Duodenal mucosa (tissue), 2 donors: ENCODE data around the gene PICK1.

ENCODE experiments used
- H3K27ac ChIP-seq: one replicate; pipeline ENCODE4 v1.7.0; 2013; ENCODE audit warnings: low read depth, low read length
- H3K27me3 ChIP-seq, 2 donors: one replicate each; pipeline ENCODE4 v1.7.0; 2013; ENCODE audit warnings: low read length in 2 of 2, control low read depth in 1 of 2; ENCODE audit not compliant: insufficient read depth in 2 of 2, control insufficient read depth in 1 of 2
- H3K36me3 ChIP-seq, 2 donors: one replicate each; pipeline ENCODE4 v1.7.0; 2013; ENCODE audit warnings: low read length in 2 of 2, control low read depth in 1 of 2; ENCODE audit not compliant: insufficient read depth in 2 of 2, control insufficient read depth in 1 of 2
- H3K4me1 ChIP-seq, 2 donors: one replicate each; pipeline ENCODE4 v1.7.0; 2013; ENCODE audit warnings: low read length in 2 of 2, control low read depth in 1 of 2; ENCODE audit not compliant: insufficient read depth in 2 of 2, control insufficient read depth in 1 of 2
- H3K4me3 ChIP-seq, 2 donors: one replicate each; pipeline ENCODE4 v1.7.0; 2013; ENCODE audit warnings: low read length in 2 of 2, low read depth in 1 of 2
- H3K9ac ChIP-seq, 2 donors: one replicate each; pipeline ENCODE4 v1.7.0; 2013; ENCODE audit warnings: low read length in 2 of 2, low read depth in 1 of 2
- H3K9me3 ChIP-seq, 2 donors: one replicate each; pipeline ENCODE4 v1.7.0; 2013; ENCODE audit warnings: low read length in 2 of 2, control low read depth in 1 of 2; ENCODE audit not compliant: control insufficient read depth in 1 of 2

Gene PICK1

DNA sequence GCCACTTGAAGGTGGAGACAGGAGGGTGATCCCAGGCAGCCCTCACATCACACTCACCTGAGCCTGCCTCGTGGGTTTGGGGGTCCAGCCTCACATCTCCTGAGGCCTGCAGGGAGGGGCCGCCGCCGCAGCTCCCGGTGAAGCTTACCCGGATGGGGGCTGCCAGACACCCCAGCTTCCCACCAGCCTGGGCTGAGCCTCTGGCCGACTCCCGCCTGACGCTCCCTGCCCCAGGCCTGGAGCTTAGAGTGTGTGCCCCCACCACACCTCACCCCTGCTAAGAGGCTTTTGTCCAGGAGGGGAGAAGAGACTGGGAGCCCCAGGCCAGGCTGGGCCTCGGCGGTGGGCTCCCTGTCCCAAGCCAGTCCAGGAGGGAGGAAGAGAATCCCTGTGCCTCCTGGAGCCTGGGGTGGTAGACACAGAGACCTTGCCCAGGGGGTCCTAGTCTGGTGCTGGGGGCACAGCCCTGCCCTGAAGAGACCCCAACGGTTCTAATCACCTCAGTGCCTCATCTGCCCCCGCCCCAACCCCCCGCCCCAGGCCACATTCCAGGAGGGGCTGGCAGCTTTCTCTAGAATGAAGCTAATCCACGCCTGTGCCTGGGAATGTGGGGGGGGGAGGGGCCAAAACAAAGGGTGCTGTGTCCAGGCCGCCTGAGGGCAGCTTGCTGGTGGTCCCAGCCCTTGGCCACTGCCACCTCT lies 26.9 kb downstream of the PICK1 start, which contains the start of gene SLC16A8:
Gene SLC16A8, minus strand, starts transcription at position 254 of the 701 bp plus-strand sequence. CDS start 1,311 bp downstream, outside the sequence.
- Histone ChIP-seq H3K27me3 (peaks cover 16 to 22% of the 10 kb centered on the region in 2 donors), H3K4me3 (no peak within 1 kb of the TSS), H3K36me3 (peaks cover 9 to 36% of the 10 kb centered on the region in 2 donors), H3K4me1 (peaks cover 8 to 15% of the 10 kb centered on the region in 2 donors), H3K27ac (no peak within 1 kb of the TSS), H3K9ac (no peak within 1 kb of the TSS), H3K9me3 (no peaks in the 10 kb centered on the region)

DNA sequence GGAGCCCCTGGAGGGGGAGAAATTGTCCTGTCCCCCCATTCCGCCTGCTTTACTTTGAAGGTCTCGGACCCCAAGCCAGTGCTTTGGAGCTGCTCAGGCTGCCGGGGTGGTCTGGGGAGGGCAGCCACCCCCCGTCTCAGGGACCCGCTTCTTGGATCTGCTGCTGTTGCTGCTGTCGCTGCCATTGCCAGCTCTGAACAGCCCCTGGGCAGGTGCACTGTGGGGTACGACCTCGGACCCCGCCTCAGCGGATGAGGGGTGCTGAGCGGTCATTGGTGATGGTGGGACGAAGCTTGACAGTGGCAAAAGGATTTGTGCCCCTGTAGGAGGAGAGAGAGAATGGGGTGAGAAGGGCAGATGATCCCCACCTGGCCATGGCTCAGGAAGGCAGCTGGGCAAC lies 27.9 kb downstream of the PICK1 start:
- Histone ChIP-seq H3K4me3 (no peak overlapping the region), H3K9ac (no peak overlapping the region), H3K27me3 (peaks cover 16 to 22% of the 10 kb centered on the region in 2 donors), H3K27ac (no peak overlapping the region), H3K4me1 (peaks cover 8 to 15% of the 10 kb centered on the region in 2 donors), H3K36me3 (peaks cover 9 to 36% of the 10 kb centered on the region in 2 donors), H3K9me3 (no peaks in the 10 kb centered on the region)

DNA sequence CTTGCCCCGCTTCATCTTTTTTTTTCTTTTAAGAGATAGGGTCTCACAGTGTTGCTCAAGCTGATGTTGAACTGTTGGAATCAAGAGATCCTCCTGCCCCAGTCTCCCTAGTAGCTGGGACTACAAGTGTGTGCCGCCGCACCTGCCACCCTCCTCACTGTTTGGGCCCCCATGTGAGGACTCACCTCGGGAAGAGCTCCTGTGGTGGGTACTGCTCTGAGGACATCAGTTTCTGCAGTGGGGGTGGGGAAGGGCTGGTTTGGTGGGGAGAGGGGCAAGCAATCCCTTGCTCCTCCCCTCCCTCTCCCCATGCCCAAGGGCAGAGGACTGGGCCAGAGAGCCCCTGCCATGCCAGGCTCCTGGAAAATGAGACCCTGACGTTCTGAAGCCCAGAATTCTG lies 28.3 kb downstream of the PICK1 start:
- peaks cover 8 to 15% of the 10 kb centered on the region in 2 donors for H3K4me1 ChIP-seq
- no peak overlapping the region for H3K27ac ChIP-seq
- no peak overlapping the region for H3K9ac ChIP-seq
- peaks cover 9 to 37% of the 10 kb centered on the region in 2 donors for H3K36me3 ChIP-seq
- H3K4me3 ChIP-seq, result no peak overlapping the region
- H3K27me3 ChIP-seq, result peaks cover 13 to 22% of the 10 kb centered on the region in 2 donors
- H3K9me3 ChIP-seq, result no peaks in the 10 kb centered on the region

DNA sequence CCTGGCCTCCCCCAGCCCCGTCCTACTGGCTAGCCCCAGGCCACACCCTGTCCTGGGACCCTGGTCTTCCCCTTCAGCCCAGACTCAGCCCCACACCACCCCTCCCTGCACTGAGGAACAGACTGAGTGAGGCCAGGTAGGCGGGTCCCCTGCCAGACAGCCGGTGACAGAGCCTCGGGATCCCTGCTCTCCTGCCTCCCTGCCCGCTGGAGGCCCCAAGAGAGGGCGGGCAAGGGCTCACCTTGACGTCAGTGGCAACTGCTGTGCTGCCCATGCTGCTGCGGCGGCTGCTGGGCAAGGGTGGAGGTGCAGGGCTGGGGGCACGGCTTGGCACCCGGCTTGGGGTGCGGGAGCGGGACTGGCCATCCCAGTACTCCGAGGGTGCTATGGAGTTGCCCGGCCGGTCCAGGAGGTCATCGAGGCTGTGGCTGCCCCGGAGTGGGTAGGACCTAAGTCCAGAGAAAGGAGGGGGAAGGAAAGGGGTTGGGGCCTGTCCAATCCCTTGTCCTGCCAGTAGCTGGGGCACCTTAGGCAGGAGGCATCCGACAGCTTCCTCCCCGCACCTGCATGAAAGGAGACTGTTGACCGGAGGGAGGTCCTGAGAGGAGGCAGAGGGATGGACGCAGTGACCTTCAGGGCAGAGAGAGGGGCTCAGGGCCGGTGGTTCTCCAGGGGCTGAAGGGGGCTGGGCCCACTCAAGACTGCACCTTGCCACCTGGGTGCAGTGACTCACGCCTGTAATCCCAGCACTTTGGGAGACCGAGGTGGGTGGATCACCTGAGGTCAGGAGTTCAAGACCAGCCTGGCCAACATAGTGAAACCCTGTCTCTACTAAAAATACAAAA lies 29.0 kb downstream of the PICK1 start:
- Histone ChIP-seq H3K9me3 (no peaks in the 10 kb centered on the region), H3K27ac (no peak overlapping the region), H3K36me3 (peaks cover 11 to 43% of the 10 kb centered on the region in 2 donors), H3K27me3 (peaks cover 7 to 22% of the 10 kb centered on the region in 2 donors), H3K4me3 (no peak overlapping the region), H3K9ac (no peak overlapping the region), H3K4me1 (peaks cover 8 to 9% of the 10 kb centered on the region in 2 donors)

DNA sequence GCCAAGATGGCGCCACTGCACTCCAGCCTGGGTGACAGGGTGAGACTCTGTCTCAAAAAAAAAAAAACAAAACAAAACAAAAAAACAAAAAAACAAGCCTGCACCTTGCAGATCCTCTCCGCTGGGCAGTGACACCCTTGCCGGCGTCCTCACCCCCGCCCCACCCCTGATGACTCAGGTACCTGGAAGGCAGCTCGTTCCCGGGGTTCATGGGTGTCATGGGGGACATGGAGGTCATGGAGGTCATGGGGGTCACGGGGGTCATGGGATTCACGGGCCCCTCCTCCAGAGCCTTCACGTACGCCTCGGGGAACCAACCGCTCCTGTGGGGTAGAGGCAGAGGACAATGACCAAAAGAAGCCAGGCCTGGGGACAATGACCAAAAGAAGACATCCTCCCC lies 29.7 kb downstream of the PICK1 start:
- H3K9me3 ChIP-seq, result no peaks in the 10 kb centered on the region
- no peak overlapping the region for H3K9ac ChIP-seq
- peaks cover 3 to 4% of the 10 kb centered on the region in 2 donors for H3K4me1 ChIP-seq
- H3K27ac ChIP-seq, result no peak overlapping the region
- H3K27me3 ChIP-seq, result peaks cover 4 to 18% of the 10 kb centered on the region in 2 donors
- H3K36me3 ChIP-seq, result peaks cover 11 to 48% of the 10 kb centered on the region in 2 donors
- H3K4me3 ChIP-seq, result no peak overlapping the region

DNA sequence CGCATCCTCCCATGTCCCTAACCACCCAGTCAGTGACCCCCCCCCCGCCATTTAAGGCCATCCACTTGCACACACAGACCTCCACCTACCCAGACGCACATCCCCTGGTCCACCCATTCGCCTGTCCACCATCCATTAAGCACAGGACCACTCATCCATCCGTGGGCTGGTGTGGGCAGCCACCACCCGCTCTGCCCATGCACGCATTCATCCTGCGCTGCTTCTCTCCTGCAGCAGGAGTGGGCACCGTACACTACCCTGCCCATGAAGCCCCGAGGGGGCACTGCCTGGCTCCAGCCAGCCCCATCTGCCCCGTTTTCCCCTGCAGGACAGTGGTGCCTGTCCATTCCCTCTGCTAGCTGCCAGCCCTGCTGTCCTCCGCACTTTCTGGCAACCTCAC lies 30.7 kb downstream of the PICK1 start:
- H3K27ac ChIP-seq, result no peak overlapping the region
- H3K9me3 ChIP-seq, result no peaks in the 10 kb centered on the region

DNA sequence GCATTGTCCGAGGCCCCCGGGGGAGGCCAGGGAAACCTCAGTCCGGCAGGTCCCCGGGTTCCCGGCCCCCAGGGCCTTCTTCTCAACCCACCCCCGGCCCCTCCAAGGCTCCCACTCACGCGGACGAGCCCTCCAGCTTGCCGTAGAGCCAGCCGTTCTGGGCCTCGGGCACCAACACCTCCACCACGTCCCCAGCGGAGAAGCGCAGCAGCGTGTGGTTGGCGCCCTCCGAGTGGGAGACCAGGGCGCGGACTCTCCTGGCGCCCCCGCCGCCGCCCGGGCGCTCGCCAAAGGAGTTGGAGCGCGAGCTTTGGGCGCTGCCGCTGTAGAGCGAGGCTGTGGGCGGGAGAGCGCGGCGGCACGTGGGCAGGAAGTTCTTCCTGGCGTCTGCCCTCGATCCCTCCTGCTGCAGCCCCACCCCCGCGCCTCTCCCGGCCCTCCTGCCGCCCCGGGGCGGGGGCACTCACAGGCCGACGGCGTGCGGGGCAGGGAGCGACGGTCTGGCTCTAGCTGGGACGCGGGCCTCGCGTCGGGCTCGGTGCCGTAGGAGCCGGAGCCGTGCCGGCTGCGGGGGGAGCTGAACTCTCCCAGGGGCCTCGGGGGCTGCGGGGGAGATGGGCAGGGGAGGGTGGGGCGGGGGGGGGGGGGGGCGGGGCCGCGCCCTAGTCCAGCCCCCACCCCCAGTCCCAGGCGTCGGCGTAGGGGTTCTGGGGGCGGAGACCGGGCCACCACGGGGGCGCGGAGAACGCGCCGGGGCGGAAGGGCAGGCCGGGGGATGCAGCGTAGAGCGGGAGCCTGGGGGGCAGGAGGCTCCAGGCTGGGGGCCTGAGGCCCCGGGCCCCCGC lies 31.6 kb downstream of the PICK1 start:
- Histone ChIP-seq H3K36me3 (peaks cover 15 to 65% of the 10 kb centered on the region in 2 donors), H3K27ac (no peak overlapping the region), H3K9me3 (no peaks in the 10 kb centered on the region), H3K9ac (no peak overlapping the region), H3K27me3 (no peaks in the 10 kb centered on the region), H3K4me1 (no peaks in the 10 kb centered on the region), H3K4me3 (no peak overlapping the region)

More for the DNA sequence above, 30.7 kb downstream of the PICK1 start:
- no peaks in the 10 kb centered on the region for H3K4me1 ChIP-seq
- no peak overlapping the region for H3K9ac ChIP-seq
- peaks cover 11 to 55% of the 10 kb centered on the region in 2 donors for H3K36me3 ChIP-seq
- H3K27me3 ChIP-seq, result peaks cover 0 to 9% of the 10 kb centered on the region in 2 donors
- H3K4me3 ChIP-seq, result no peak overlapping the region

DNA sequence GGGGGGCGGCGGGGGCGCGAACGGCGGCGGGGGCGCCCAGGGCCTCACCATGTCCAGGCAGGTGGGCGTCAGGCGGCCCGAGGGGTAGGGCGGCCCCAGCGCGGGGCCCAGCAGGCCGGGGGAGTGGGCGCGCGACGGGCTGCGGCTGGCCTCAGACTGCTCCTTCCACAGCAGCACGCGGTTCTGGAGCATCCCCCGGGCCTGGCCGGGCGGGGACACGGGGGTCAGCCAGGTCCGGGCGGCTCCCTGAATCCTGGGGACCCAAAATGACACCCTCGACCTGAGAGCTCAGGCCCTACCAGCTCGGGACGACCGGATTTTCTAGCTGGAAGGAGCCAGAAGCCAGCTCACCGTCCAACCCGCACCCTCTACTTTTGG lies 32.3 kb downstream of the PICK1 start:
- Histone ChIP-seq H3K4me1 (no peaks in the 10 kb centered on the region), H3K4me3 (no peak overlapping the region), H3K9ac (no peak overlapping the region), H3K9me3 (no peaks in the 10 kb centered on the region), H3K27ac (no peak overlapping the region), H3K36me3 (peaks cover 15 to 71% of the 10 kb centered on the region in 2 donors), H3K27me3 (no peaks in the 10 kb centered on the region)

DNA sequence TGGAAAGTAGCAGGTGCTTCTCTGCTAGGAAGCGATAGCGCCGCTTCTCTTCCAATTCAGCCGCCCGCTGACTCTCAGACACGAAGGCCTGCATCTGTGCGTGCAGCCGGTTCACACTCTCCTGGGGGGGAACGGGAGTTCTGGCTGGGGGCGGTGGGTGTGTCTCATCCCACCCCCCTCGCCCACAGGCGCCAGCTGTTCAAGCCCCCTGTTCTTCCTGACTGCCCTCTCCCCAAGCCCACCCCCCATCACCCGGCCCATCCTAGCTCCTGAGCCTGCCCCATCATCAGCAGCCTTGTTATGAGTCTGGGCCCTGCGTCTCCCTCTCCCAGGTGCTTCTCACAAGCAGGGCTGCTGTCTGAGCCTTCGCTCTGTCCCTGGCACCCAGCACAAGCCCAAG lies 39.9 kb downstream of the PICK1 start:
- no peaks in the 10 kb centered on the region for H3K9me3 ChIP-seq
- H3K4me3 ChIP-seq, result no peak overlapping the region
- no peaks in the 10 kb centered on the region for H3K27me3 ChIP-seq
- peaks cover 4 to 55% of the 10 kb centered on the region in 2 donors for H3K36me3 ChIP-seq
- H3K9ac ChIP-seq, result no peak overlapping the region
- no peak overlapping the region for H3K27ac ChIP-seq
- peaks cover 7 to 11% of the 10 kb centered on the region in 2 donors for H3K4me1 ChIP-seq
